Renal cortical epithelial cell (primary cell): Measurements from ENCODE around the gene IMPDH1. TPM values are rescaled to one million over a fixed set of nuclear protein-coding genes. Genes with fewer than 3 reads are reported as not detected.
"Not testable (repeated sequence)": the region's sequence is repeated elsewhere in the genome, so short reads cannot be mapped to it uniquely, and the experiment has no call there.

Experiments used
- DNase-seq: peaks from one replicate; pipeline ENCODE4 v3.0.0-alpha.2; 2011; ENCODE audit warnings: low read depth
- total RNA-seq: library from RNA; depleted of rRNA; stranded (reverse); fragments of >200 nt; gene quantifications from 2 replicates; pipeline ENCODE4 v1.2.3, GENCODE V29; 2014

IMPDH1 gene
- 36.8 and 40.1 TPM in 2 replicates for total RNA-seq

DNA sequence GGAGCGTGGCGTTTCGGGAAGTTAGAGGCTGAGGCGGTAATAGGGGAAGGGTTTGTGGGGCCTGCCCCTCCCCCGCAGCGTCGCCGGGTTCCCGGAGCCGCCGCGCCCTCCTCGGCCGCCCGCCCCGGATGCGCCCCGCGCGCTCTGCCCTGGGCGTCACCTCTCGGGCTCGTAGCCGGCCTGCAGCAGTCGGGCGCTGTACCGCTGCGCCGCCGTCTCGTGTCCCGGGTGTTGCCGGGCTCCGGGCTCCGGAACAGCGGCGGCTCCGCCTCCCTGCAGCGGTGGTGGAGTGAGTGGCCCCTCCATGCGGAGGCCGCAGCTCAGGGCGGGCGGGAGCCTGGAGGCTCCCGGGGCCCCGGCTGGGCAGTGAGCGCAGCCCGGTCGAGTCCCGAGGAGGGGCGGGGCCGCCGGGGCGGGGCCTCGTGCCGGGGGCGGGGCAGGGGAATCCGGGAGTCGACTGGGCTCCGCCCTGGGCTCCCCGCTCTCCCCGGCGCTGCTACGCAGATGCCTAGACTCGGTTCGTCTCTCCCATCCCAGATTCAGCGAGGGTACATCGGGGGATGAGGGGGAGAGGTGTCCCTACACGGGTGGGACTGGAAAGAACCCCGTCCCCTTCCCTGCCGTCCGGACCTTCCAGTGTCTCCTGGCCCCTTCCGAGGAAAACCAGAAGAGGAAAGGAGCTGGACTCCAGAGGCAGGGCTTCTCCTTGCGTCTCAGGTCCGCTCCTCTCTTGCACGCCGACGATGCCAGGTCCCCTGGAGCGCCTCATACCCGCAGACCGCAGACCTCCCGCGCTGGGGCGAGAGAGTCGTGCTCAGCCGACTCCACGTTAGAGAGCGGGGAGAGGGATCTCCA is at the start of gene IMPDH1:
Gene IMPDH1 (minus strand): TSS at position 387 of the 855 bp plus-strand sequence. CDS start 81 bp downstream, at position 306.
- no peak for DNase-seq

- DNase-seq, result peak; percentile 72
Measured at GRCh38 chr7:128459394-128459878, 49.7 kb upstream of the IMPDH1 start.

DNA sequence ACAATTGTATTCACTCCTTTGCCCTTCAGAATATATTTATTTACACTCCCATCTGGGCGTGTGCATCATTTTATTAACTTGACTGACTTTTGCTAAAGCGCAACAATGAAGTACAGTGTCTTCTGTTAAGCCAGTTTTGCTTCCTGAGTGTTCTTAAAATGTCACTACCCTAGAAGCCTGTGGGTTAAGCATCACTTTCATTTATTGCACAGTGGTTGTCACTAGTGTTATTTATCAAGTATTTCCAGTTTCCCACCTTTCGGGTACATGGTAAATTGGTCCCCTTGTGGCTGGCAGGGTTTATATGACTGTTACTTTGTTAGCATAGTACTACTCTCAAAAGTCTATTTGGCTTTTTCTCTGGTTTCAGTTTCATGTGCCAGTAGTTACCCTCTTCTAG is 49.2 kb upstream of the IMPDH1 start:
- no peak for DNase-seq

DNA sequence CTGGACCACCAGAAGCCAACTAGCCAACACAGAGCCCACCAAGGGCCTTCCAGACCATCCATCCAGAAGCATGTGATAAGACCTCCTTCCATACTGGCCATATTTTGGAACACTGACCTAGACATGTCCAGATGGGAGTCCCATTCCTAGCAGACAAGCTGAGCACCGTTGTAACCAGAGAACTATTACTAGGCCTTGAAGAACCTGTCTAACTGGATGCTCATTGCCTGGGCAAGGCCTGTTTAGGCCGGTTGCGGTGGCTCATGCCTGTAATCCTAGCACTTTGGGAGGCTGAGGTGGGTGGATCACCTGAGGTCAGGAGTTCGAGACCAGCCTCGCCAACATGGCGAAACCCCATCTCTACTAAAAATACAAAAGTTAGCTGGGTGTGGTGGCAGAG is 47.6 kb upstream of the IMPDH1 start:
- DNase-seq, result not testable (repeated sequence)

DNA sequence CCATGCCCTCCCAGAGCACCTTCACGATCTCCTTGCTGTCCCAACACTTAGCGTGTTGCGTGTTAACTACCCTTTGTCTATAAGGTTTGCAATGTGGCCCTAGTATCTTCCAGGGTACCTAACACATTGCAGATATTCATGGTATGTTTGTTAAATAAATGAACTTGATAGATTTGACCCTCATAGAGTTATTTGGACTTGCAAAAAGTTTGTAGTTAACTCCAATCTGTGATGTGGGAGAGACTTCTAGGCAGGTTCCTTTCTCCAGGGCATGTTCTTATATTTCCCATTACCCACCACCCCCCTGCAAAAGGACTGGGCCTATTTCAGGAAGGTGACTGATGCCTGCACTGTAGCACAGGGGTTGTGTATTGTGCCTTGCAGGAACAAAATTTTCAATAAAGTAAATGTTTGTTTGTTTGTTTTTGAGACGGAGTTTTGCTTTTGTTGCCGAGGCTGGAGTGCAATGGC is 46.5 kb upstream of the IMPDH1 start:
- no peak for DNase-seq

GRCh38 chr7:128455543-128456254 is 45.9 kb upstream of the IMPDH1 start, which contains the start of gene HILPDA:
Gene HILPDA (plus strand): TSS chr7:128455878. CDS start chr7:128457269, 1,391 bp downstream.
- peak; percentile 95 for DNase-seq

GRCh38 chr7:128454808-128455542 is 45.2 kb upstream of the IMPDH1 start:
- peak; percentile 50 for DNase-seq

GRCh38 chr7:128453836-128454804 is 44.3 kb upstream of the IMPDH1 start:
- peak; percentile 82 for DNase-seq

DNA sequence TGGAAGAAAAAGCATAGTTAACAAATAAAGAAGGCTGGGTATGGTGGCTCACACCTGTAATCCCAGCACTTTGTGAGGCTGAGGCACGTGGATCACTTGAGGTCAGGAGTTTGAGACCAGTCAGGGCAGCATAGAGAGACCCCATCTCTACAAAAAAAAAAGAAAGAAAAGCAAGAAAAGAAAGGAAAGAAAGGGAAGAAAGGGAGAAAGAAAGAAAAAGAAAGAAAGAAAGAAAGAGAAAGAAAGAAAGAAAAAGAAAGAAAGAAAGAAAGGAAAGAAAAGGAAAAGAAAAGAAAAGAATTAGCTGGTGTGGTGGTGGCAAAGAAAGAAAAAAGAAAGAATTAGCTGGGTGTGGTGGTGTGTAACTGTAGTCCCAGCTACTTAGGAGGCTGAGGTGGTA is 42.8 kb upstream of the IMPDH1 start:
- DNase-seq, result no peak

DNA sequence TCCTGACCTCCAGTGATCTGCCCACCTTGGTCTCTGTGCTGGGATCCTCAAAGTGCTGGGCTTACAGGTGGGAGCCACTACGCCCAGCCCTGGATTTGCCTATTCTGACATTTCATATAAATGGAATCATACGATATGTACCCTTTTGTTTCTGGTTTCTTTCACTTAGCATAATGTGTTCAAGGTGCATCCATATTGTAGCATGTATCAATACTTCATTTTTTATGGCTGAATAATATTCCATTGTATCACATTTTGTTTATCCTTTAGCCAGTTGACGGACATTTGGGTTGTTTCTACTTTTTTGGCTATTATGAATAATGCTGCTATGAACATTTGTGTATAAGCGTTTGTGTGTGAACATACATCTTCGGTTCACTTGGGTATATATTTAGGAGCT is 41.1 kb upstream of the IMPDH1 start:
- DNase-seq, result no peak

GRCh38 chr7:128450409-128450808 is 40.6 kb upstream of the IMPDH1 start:
- DNase-seq, result no peak

DNA sequence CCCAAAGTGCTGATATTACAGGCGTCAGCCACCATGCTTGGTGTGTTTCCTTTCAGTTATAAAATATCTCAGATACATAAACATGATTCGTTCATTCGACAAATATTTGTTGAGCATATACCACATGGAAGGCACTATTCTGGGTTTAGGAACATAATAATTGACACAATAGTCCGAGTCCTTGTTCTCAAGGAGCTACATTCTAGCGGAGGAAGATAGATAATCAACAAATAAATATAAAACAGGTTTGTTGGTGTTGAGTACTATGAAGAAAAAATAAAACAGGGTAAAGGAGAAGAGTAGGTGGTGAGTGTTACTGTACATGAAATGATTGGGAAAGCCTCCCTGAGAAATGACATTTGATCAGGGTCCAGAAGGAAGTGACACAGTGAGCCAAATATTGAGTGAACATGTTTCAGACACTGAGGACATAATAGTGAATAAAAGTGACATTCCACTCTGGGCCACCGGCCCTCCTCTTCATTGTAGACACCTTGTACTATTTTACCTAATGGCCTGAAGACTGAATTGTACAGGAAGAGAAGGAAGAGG is 39.0 kb upstream of the IMPDH1 start:
- no peak for DNase-seq

DNA sequence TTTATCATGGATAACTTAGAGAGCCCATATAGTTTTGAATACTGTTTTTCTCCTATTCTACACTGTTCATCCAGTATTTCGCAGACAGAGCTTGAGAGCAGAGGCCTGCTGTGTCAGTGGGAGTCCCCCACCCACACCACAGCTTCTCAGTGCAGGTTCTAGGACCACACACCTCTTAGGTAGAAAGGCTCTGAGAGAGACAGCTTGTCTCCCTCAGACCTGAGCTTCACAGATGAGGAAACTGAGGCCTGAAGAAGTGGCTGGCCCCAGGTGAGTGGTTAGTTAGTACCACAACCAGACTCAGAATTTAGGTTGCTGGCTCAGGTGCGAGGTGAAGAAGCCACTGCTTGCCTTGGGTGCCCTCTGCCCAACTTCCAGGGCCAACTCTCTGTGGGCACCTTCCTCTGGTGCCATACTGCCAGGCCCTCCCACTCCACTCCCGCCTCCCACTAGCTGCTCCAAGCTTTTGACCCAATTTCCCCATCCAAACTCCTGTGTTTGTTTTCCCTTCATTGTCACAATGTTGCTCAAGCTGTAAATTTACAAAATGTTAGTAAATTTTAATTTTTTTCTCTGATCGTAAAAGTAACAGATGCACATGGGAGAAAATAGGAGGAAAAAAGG is 38.3 kb upstream of the IMPDH1 start:
- no peak for DNase-seq

DNA sequence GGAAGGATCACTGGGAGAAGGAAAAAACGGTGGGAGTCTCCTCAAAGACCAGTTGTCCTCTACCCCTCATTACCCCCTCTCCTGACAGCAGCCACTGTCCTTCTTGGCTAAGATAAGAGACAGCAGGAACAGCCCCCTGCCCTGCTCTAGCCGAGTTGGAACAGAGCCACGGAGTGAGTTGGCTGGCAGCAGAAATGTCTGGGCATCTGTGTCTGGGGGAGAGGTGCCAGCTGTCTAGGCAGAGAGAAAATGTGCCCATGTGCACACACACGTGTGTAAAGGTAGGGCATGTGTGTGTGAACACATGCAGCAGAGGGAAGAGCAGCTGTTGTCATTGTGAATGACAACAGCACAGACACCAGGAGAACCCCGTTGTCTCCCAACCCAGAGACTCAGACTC is 36.5 kb upstream of the IMPDH1 start:
- DNase-seq, result no peak

GRCh38 chr7:128443831-128444600 is 34.2 kb upstream of the IMPDH1 start:
- DNase-seq, result no peak

DNA sequence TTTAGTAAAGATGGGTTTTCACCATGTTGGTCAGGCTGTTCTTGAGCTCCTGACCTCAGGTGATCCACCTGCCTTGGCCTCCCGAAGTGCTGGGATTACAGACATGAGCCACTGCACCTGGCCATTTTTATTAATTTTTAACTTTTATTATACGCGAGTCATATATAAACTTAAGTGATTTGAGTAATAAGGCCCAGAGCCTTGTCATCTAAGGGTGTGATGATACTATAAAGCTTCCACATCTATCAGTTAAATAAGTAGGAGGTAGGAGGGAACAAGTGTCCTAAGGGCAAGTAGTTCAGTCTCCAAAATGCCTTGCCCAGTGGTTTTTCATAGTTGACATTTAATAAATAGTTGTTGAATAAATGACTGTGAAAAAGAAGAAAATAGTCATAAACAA is 32.6 kb upstream of the IMPDH1 start:
- no peak for DNase-seq

DNA sequence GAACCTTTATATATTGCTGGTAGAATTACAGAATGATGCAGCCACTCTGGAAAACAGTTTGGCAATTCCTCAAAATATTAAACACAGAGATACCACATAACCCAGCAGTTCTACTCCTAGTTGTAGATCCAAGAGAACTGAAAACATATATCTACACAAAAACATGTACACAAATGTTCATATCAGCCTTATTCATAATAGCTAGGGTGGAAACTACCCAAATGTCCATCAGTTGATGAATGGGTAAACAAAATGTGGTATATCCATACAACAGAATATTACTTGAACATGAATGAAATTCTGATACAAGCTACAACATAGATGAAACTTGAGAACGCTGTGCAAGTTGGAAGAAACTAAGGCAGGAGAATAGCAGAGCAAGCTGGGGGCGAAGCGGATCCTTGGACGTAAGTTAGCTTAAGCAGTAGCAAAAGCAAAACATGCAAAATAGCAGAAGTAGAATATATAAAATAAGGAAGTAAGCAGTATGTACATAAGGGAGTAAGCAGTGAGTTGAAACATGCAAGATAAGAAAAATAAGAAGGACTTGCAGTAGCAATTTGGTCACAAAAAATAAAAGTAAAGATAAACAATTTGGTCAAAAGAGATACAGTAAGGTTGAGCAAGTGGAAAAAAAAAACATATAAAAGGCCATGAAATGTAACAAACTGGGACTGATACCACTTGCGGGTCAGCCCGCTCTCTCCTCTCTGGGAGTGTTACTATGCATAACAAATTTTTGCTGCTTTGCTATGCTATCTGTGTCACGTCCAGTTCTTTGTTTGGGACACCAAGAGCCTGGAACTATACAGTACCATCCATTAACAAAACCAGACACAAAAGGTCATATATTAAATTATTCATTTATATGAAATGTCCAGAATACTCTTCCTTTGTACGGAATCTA is 27.9 kb upstream of the IMPDH1 start:
- no peak for DNase-seq

DNA sequence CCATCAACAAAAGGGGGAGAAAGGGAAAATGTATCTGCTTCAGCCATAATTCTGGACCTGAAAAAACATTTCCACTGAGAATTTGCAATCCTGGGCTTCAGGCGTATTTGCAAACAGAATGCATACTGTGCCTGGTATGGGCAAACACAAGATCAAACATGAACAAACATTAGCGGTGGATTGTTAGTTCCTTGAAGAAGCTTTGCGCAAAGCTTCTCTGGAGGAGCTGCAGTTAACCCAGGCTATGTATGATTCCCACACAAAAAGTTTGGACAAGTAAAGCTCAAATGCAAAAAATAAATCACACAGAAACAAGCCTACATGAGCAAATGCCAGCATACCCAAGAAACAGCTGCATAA is 25.5 kb upstream of the IMPDH1 start:
- DNase-seq, result no peak
